Endodermal cell (in vitro differentiated cells): ENCODE measurements around the gene MAP9. TPM values are rescaled to one million over a fixed set of nuclear protein-coding genes. Genes with fewer than 3 reads are reported as not detected.

Source experiments
- DNase-seq: peaks from one replicate; pipeline ENCODE4 v3.0.0-alpha.2; 2017
- H3K27ac ChIP-seq: 2 replicates; pipeline ENCODE4 v1.5.1; 2013; ENCODE audit warnings: mild to moderate bottlenecking, low read depth, low read length, moderate library complexity
- H3K27me3 ChIP-seq: 2 replicates; pipeline ENCODE4 v1.6.1; 2013; ENCODE audit warnings: mild to moderate bottlenecking, low read length, moderate library complexity; ENCODE audit not compliant: insufficient read depth, control insufficient read depth, poor library complexity, severe bottlenecking
- H3K36me3 ChIP-seq: 2 replicates; pipeline ENCODE4 v1.7.0; 2013; ENCODE audit warnings: mild to moderate bottlenecking, low read length, moderate library complexity; ENCODE audit not compliant: control insufficient read depth, insufficient read depth
- H3K4me1 ChIP-seq: one replicate; pipeline ENCODE4 v1.7.0; 2013; ENCODE audit warnings: low read length; ENCODE audit not compliant: control insufficient read depth, insufficient read depth
- H3K4me3 ChIP-seq: 2 replicates; pipeline ENCODE4 v1.5.1; 2013; ENCODE audit warnings: mild to moderate bottlenecking, low read length, moderate library complexity
- H3K9ac ChIP-seq: 2 replicates; pipeline ENCODE4 v1.6.1; 2013; ENCODE audit warnings: mild to moderate bottlenecking, low read length, moderate library complexity; ENCODE audit not compliant: poor library complexity, severe bottlenecking; ENCODE audit errors: extremely low read depth
- H3K9me3 ChIP-seq: 2 replicates; pipeline ENCODE4 v1.6.1; 2013; ENCODE audit warnings: mild to moderate bottlenecking, low read length, moderate library complexity; ENCODE audit not compliant: control insufficient read depth
- H3K27ac Mint-ChIP-seq: 2 replicates; pipeline ENCODE4 v1.8.0; 2020; ENCODE audit warnings: mixed read lengths
- H3K27me3 Mint-ChIP-seq: 2 replicates; pipeline ENCODE4 v1.8.0; 2021; ENCODE audit warnings: mild to moderate bottlenecking, mixed read lengths; ENCODE audit not compliant: insufficient read depth
- H3K36me3 Mint-ChIP-seq: 2 replicates; pipeline ENCODE4 v1.8.0; 2020; ENCODE audit warnings: low read depth, mixed read lengths
- H3K4me1 Mint-ChIP-seq: 2 replicates; pipeline ENCODE4 v1.8.0; 2020; ENCODE audit warnings: mixed read lengths
- H3K4me3 Mint-ChIP-seq: 2 replicates; pipeline ENCODE4 v1.8.0; 2020; ENCODE audit warnings: mild to moderate bottlenecking, moderate library complexity, mixed read lengths
- H3K9me3 Mint-ChIP-seq: 2 replicates; pipeline ENCODE4 v1.8.0; 2020; ENCODE audit warnings: mild to moderate bottlenecking, mixed read lengths
- WGBS, 2 experiments: methylation state at CpG; one replicate each; pipeline versions ENCODE4 v1.1.5 to v1.1.7; 2013; ENCODE audit warnings: missing lambda C conversion rate in 2 of 2, mixed read lengths in 1 of 2; ENCODE audit not compliant: insufficient coverage in 1 of 2, insufficient read length in 1 of 2; 5-methylcytosine and 5-hydroxymethylcytosine counted together
- total RNA-seq, 2 donors: library from RNA; stranded (reverse); fragmentation: NEBNext Ultra II Directional in 1 of 2; extraction: Animal tissue kit (Norgen Biotek cat#: 25700) in 1 of 2; gene quantifications; 2 replicates in 1 of 2; 3 replicates in 1 of 2; pipeline ENCODE4 v1.2.1, GENCODE V29; 2021
- TF ChIP-seq, protein P1 (sequence below): fragments of 200-600 bp; sonication (generic); conservative IDR thresholded peaks from 2 replicates; pipeline ENCODE4 v1.5.0; 2021; ENCODE audit warnings: antibody characterized with exemption, mild to moderate bottlenecking

The MAP9 gene
- total RNA-seq, 2 donors from 2014 or later, result 26.4 to 39.0 TPM

DNA sequence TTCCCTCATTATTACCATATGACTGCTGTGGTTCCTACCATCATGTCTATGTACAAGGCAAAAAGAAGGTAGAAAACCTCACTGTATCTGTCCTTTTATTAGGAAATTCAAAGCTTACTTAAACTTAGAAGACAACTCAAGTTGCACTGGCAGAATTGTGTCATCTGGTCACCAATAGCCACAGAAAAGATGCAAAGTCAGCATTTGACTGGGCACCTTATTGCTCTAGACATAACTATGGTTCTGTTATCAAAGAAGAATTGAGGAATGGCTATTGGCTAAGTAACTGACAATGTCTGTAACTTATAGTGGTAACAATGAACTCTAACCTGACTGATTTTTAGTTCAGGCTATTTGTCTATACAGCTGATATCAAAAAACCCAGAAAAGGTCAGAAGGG, 45.3 kb downstream of the MAP9 start:
- Mint-ChIP-seq H3K36me3 (no peaks in the 10 kb centered on the region), H3K9me3 (peaks cover 5% of the 10 kb centered on the region), H3K27me3 (no peaks in the 10 kb centered on the region), H3K4me3 (no peak overlapping the region), H3K27ac (no peak overlapping the region), H3K4me1 (no peaks in the 10 kb centered on the region)
- no peak overlapping the region for H3K9ac ChIP-seq
- TF ChIP-seq, protein P1, sequence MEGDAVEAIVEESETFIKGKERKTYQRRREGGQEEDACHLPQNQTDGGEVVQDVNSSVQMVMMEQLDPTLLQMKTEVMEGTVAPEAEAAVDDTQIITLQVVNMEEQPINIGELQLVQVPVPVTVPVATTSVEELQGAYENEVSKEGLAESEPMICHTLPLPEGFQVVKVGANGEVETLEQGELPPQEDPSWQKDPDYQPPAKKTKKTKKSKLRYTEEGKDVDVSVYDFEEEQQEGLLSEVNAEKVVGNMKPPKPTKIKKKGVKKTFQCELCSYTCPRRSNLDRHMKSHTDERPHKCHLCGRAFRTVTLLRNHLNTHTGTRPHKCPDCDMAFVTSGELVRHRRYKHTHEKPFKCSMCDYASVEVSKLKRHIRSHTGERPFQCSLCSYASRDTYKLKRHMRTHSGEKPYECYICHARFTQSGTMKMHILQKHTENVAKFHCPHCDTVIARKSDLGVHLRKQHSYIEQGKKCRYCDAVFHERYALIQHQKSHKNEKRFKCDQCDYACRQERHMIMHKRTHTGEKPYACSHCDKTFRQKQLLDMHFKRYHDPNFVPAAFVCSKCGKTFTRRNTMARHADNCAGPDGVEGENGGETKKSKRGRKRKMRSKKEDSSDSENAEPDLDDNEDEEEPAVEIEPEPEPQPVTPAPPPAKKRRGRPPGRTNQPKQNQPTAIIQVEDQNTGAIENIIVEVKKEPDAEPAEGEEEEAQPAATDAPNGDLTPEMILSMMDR, result no peak
- H3K36me3 ChIP-seq, result no peaks in the 10 kb centered on the region
- no peaks in the 10 kb centered on the region for H3K27me3 ChIP-seq
- H3K4me1 ChIP-seq, result no peaks in the 10 kb centered on the region
- peaks cover 1% of the 10 kb centered on the region for H3K9me3 ChIP-seq
- no peak overlapping the region for H3K27ac ChIP-seq
- no peak overlapping the region for H3K4me3 ChIP-seq
- DNase-seq, result no peak

DNA sequence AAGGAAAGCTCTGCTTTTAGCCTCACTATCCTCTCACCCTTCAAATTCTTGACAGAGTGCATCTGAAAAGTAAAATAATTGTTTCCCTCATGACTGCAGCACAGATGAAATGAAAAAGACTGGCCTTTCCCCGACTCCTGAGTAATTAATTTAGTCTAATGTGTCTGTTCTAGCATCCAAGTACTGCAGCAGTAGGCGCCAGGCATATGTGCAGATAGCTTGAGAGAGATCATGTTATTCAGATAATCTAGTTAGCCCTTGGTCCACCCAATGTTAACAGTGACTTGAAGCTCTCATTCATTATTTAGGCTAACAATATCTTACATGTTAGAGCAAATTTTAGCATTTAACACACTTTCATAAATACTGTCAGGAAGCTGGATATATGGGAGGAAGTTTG, 54.0 kb downstream of the MAP9 start:
- 85 to 93% methylated on average over 2 of the region's 2 CpGs for WGBS, 2 experiments
- Histone ChIP-seq H3K9me3 (peaks cover 19% of the 10 kb centered on the region), H3K27ac (no peak overlapping the region), H3K9ac (no peak overlapping the region), H3K27me3 (no peaks in the 10 kb centered on the region), H3K36me3 (no peaks in the 10 kb centered on the region), H3K4me1 (no peaks in the 10 kb centered on the region), H3K4me3 (no peak overlapping the region)
- no peak overlapping the region for H3K27ac Mint-ChIP-seq
- TF ChIP-seq, protein P1, result no peak
- H3K4me3 Mint-ChIP-seq, result no peak overlapping the region
- H3K27me3 Mint-ChIP-seq, result no peaks in the 10 kb centered on the region
- peaks cover 6% of the 10 kb centered on the region for H3K9me3 Mint-ChIP-seq
- no peak for DNase-seq
- no peaks in the 10 kb centered on the region for H3K36me3 Mint-ChIP-seq
- H3K4me1 Mint-ChIP-seq, result peaks cover 8% of the 10 kb centered on the region

DNA sequence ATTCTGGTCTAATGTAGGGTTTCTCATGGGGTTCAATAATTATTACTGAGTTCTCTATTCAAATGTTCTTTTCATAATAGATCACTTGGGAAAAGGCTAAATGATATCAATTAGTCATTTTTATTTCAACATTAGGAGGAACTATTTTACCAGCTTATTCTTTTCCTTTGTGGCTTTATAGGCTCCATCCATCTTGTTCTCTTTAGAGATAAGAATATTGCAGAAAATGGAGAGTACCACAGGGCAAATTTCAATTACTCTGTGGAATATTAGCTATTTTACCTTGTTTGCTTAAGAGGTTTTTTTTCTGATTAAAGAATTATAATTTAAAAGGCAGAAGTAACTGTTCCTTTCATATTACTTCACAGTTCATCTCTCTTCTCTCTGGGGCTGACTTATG, 55.8 kb downstream of the MAP9 start:
- Mint-ChIP-seq H3K36me3 (no peaks in the 10 kb centered on the region), H3K27ac (no peak overlapping the region), H3K4me1 (peaks cover 8% of the 10 kb centered on the region), H3K4me3 (no peak overlapping the region), H3K9me3 (peaks cover 7% of the 10 kb centered on the region), H3K27me3 (no peaks in the 10 kb centered on the region)
- H3K9ac ChIP-seq, result no peak overlapping the region
- TF ChIP-seq, protein P1, result no peak
- no peak overlapping the region for H3K4me3 ChIP-seq
- peaks cover 19% of the 10 kb centered on the region for H3K9me3 ChIP-seq
- no peaks in the 10 kb centered on the region for H3K4me1 ChIP-seq
- H3K36me3 ChIP-seq, result no peaks in the 10 kb centered on the region
- DNase-seq, result no peak
- H3K27ac ChIP-seq, result no peak overlapping the region
- no peaks in the 10 kb centered on the region for H3K27me3 ChIP-seq
